D341Med (cell line): ENCODE measurements around the gene IL1B.

Experiments used
- DNase-seq: peaks from one replicate; pipeline ENCODE4 v3.0.0; 2012; ENCODE audit warnings: low spot score

Gene IL1B

GRCh38 chr2:112829101-112829960, 7.2 kb downstream of the IL1B start:
- no peak for DNase-seq

DNA sequence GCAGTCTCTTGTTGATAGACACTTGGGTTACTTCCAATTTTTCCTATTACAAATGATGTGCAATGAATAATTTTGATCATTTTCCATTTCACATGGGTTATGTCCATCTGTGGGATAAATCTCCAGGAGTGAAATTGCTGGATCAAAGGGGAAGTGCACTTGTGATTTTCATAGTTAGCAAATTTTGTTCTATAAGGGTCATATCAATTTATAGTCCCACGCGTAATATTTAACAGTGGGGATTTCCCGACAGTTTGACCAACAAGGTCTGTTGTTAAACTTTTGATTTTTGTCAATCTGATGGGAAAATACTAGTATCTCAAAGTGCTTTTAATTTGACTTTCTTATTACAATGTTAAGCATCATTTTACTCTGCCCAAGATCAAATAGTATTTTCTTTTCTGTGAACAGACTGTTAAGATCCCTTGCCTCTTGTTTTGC, 8.3 kb downstream of the IL1B start:
- no peak for DNase-seq

GRCh38 chr2:112827604-112828185, 8.9 kb downstream of the IL1B start:
- no peak for DNase-seq

GRCh38 chr2:112827009-112827408, 9.6 kb downstream of the IL1B start:
- DNase-seq: no peak

- no peak for DNase-seq
These were observed 10.9 kb downstream of the IL1B start for GRCh38 chr2:112825706-112826105.

GRCh38 chr2:112824694-112825085, 11.9 kb downstream of the IL1B start:
- no peak for DNase-seq

GRCh38 chr2:112821682-112822081, 14.9 kb downstream of the IL1B start:
- no peak for DNase-seq

GRCh38 chr2:112821142-112821541, 15.4 kb downstream of the IL1B start:
- no peak for DNase-seq

- DNase-seq: no peak
These were observed 16.2 kb downstream of the IL1B start for GRCh38 chr2:112820343-112820742.

- no peak for DNase-seq
These were observed 17.5 kb downstream of the IL1B start for GRCh38 chr2:112819081-112819480.

DNA sequence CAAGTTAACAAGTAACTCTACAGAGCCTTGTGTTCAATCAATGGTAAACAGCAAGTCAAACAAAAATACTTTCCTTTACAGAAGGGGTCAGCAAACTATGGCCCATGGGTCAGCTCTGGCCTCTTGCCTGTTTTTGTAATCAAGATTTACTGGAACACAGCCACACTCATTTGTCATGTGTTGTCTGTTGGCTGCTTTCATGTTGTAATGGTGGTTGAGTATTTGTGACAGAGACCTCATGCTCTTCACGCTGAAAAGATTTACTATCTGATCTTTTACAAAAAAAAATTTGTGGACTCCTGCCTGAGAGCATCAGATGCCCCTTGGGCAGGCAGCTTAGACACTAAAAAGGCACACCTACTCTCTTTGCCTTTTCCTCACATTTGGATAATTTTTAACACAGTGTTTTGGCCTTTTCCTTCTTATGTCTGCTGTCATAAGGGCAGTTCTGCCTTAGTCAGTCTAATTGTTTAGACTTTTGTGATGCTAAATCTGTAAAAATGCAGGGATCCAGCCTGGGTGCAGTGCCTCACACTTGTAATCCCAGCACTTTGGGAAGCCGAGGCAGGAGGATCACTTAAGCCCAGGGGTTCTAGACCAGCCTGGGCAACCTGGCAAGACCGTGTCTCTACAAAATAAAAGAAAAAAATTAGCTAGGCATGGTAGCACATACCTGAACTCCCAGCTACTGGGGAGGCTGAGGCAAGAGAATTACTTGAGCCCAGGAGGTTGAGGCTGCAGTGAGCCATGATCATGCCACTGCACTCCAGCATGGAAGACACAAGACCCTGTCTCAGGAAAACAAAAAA, 18.3 kb downstream of the IL1B start:
- no peak for DNase-seq

GRCh38 chr2:112817082-112817689, 19.4 kb downstream of the IL1B start:
- no peak for DNase-seq

GRCh38 chr2:112814278-112814677, 22.3 kb downstream of the IL1B start:
- DNase-seq: no peak

DNA sequence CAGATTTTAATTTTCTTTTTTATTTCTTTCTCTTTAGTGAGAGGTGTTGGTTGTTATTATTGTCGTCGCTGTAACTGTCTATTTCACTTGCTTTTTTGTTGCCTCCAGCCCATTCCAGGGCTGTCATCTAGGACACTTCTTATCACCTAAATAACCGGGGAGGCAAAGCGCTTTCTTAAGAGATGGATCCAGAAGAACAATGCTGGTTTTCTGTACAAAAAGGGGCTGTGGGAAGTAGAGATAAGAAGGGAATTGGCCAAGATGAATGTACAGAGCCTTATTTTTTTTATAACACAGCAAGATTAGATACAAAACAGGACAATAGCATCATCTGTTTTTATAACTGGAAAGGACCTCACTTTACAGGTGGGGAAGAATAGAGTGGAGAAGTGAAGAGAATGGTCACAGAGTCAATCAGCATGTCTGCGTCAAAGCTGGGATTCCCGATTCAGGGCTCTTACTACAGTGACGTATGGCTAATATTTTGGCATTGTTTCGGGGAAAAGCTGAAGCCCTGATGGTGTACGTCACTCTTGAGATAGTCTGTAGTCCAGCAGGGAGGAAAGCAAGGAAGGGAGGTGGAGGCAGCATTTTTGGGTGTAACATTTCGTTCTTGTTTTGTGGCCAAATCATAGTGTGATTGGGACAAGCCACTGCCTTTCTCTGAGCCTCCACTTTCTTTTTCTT, 23.2 kb downstream of the IL1B start:
- no peak for DNase-seq

DNA sequence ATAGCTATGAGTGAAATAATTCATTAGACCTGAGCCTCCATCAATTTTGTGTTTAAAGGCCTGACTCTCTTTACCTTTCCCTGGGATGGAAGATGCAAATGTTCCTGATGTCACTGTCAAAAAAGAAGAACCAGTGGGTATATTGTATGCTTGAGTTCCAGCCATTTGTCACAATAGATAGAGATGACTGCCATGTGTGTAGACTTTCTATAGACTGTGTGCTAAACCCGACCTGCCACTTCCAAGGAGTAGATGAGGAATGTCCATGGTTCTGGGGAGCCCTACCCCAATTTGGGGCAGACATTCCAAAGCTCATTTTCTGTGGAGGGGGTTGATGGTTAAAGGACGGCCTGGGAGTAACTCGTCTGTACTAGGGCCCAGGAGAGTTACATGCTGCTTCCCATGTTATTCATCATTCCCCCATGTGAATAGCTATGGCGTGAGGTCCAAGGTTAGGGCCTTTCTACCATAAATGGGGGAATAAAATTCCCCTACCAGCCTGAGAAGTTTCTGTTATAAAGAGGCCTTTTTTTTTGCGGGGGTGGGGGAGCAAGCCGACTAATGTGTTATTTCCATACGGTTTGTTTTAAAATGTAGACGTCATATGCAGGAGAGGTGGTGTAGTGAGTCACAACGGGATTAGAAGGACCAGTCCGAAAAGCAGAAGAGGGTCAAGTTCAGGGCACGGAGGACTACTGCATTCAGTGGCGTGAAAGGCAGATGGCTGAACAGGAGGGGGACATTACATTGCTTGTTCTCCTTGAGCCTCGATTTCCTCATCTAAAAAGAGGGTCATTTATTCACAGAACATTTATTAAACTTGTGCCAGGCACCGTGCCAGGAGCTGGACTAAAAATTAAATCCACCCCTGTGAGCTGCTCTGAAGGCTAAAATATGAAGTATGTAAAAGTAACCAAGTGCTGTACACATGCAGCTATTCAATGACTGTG, 24.0 kb downstream of the IL1B start:
- DNase-seq: no peak

GRCh38 chr2:112811841-112812306, 24.7 kb downstream of the IL1B start:
- DNase-seq: no peak

- DNase-seq: no peak
These were observed 25.2 kb downstream of the IL1B start for GRCh38 chr2:112811276-112811831.

GRCh38 chr2:112809112-112809511, 27.5 kb downstream of the IL1B start:
- DNase-seq: no peak

- DNase-seq: no peak
These were observed 29.3 kb downstream of the IL1B start for GRCh38 chr2:112807233-112807807.

DNA sequence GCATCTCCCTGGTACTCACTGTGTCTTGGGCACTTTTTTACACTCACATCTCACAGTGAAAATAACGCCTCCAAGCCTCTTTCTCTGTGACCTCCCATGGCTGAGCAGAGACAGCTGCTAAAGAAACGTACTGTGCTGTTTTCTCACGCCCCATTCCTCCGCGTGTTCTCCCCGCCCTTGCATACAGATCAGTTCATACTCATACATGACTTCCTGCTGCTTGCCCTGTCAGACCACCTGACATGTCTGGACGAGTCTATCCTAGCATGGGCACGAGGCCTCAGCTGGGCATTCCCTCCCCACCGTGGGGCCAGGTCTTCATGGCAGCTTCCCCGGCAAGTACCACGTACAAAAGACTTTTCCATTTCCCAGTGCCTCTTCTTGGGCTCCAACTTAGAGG, 31.0 kb downstream of the IL1B start:
- DNase-seq: no peak
